IMR-90 (cell line): ENCODE data around the gene ANKRD63. TPM values are rescaled to one million over a fixed set of nuclear protein-coding genes. Genes with fewer than 3 reads are reported as not detected.

ENCODE experiments used
- ATAC-seq: fragments of 200-7000 bp; cut with Tn5 transposase; 2 replicates; pipeline ENCODE4 v1.9.1; 2020; ENCODE audit warnings: low read depth, mild to moderate bottlenecking, moderate library complexity
- BruUV-seq: library from RNA; stranded (reverse); fragments of 400-500 nt; replicated peaks from 2 replicates; lab custom pipeline; 2021; lab: Mats Ljungman, UMichigan
- CTCF ChIA-PET: fragments of 300-600 bp; formaldehyde crosslinking; extraction: SDS; loops from one replicate; lab custom pipeline; 2021; ENCODE audit warnings: antibody characterized with exemption; lab: Yijun Ruan, JAX
- POLR2A ChIA-PET: fragments of 300-600 bp; sonication (Branson Sonifier 250); formaldehyde crosslinking; loops from one replicate; lab custom pipeline; 2022; ENCODE audit warnings: antibody characterized with exemption; ENCODE audit not compliant: unreplicated experiment; lab: Charles Lee
- DNase-seq: peaks from one replicate; pipeline ENCODE4 v3.0.0; 2013
- H2AFZ ChIP-seq: replicated peaks from 2 replicates; pipeline ENCODE3; 2013; ENCODE audit warnings: low read length, mild to moderate bottlenecking; ENCODE audit not compliant: poor library complexity
- H2AK5ac ChIP-seq: 2 replicates; pipeline ENCODE4 v1.6.1; 2013; ENCODE audit warnings: low read depth, low read length, inconsistent platforms
- H2AK9ac ChIP-seq: replicated peaks from 2 replicates; pipeline ENCODE3; 2013; ENCODE audit warnings: mild to moderate bottlenecking, low read depth, low read length, moderate library complexity; ENCODE audit not compliant: poor library complexity
- H2BK120ac ChIP-seq: 2 replicates; pipeline ENCODE4 v1.6.1; 2013; ENCODE audit warnings: low read depth, low read length, inconsistent platforms
- H2BK15ac ChIP-seq: 3 replicates; pipeline ENCODE4 v1.6.1; 2013; ENCODE audit warnings: low read depth, low read length, inconsistent platforms
- H2BK20ac ChIP-seq: 2 replicates; pipeline ENCODE4 v1.6.1; 2013; ENCODE audit warnings: low read depth, mild to moderate bottlenecking, inconsistent platforms, low read length, moderate library complexity
- H2BK5ac ChIP-seq: 2 replicates; pipeline ENCODE4 v1.6.1; 2013; ENCODE audit warnings: mild to moderate bottlenecking, low read depth, low read length, inconsistent platforms; ENCODE audit not compliant: poor library complexity, severe bottlenecking
- H3K14ac ChIP-seq: replicated peaks from 2 replicates; pipeline ENCODE4 v1.6.1; 2013; ENCODE audit warnings: low read depth, low read length, inconsistent platforms
- H3K18ac ChIP-seq: 2 replicates; pipeline ENCODE4 v1.6.1; 2013; ENCODE audit warnings: low read depth, low read length, control low read depth
- H3K23ac ChIP-seq: 2 replicates; pipeline ENCODE4 v1.6.1; 2013; ENCODE audit warnings: low read depth, low read length, inconsistent platforms
- H3K27ac ChIP-seq: 2 replicates; pipeline ENCODE4 v1.5.1; 2013; ENCODE audit warnings: mild to moderate bottlenecking, control low read depth, low read length; ENCODE audit not compliant: insufficient read depth
- H3K27me3 ChIP-seq: 2 replicates; pipeline ENCODE4 v1.6.1; 2013; ENCODE audit warnings: low read length; ENCODE audit not compliant: control insufficient read depth, insufficient read depth
- H3K36me3 ChIP-seq: 2 replicates; pipeline ENCODE4 v1.6.1; 2013; ENCODE audit warnings: low read length, mixed read lengths; ENCODE audit not compliant: control insufficient read depth, insufficient read depth
- H3K4ac ChIP-seq: 2 replicates; pipeline ENCODE4 v1.6.1; 2013; ENCODE audit warnings: low read depth, low read length, inconsistent platforms
- H3K4me1 ChIP-seq: 2 replicates; pipeline ENCODE4 v1.6.1; 2013; ENCODE audit warnings: low read length, mixed read lengths; ENCODE audit not compliant: control insufficient read depth, insufficient read depth
- H3K4me2 ChIP-seq: 2 replicates; pipeline ENCODE4 v1.6.1; 2013; ENCODE audit warnings: low read depth, mild to moderate bottlenecking, control low read depth, low read length, moderate library complexity
- H3K4me3 ChIP-seq: 2 replicates; pipeline ENCODE4 v1.5.1; 2013; ENCODE audit warnings: low read depth, mild to moderate bottlenecking, control low read depth, low read length, moderate library complexity; ENCODE audit not compliant: insufficient read depth
- H3K56ac ChIP-seq: 2 replicates; pipeline ENCODE4 v1.6.1; 2013; ENCODE audit warnings: low read length, inconsistent platforms; ENCODE audit not compliant: insufficient read depth; ENCODE audit errors: extremely low read depth
- H3K79me1 ChIP-seq, 2 experiments: 2 replicates each; pipeline ENCODE4 v1.6.1; 2013; ENCODE audit warnings: low read length in 2 of 2, inconsistent platforms in 1 of 2, low read depth in 1 of 2
- H3K9ac ChIP-seq: 2 replicates; pipeline ENCODE4 v1.6.1; 2013; ENCODE audit warnings: low read depth, low read length, control low read depth
- H3K9me1 ChIP-seq: 2 replicates; pipeline ENCODE4 v1.6.1; 2013; ENCODE audit warnings: low read length, inconsistent platforms; ENCODE audit not compliant: insufficient read depth
- H3K9me3 ChIP-seq: 2 replicates; pipeline ENCODE4 v1.6.1; 2013; ENCODE audit warnings: low read length; ENCODE audit not compliant: control insufficient read depth, insufficient read depth
- H4K20me1 ChIP-seq: 2 replicates; pipeline ENCODE4 v1.6.1; 2013; ENCODE audit warnings: low read length, inconsistent platforms; ENCODE audit not compliant: insufficient read depth
- H4K5ac ChIP-seq: 2 replicates; pipeline ENCODE4 v1.6.1; 2013; ENCODE audit warnings: mild to moderate bottlenecking, low read depth, low read length, control low read depth
- H4K8ac ChIP-seq, 2 experiments: 2 replicates each; pipeline ENCODE4 v1.6.1; 2013; ENCODE audit warnings: low read depth in 2 of 2, low read length in 2 of 2, control low read depth in 1 of 2, inconsistent platforms in 1 of 2
- H4K91ac ChIP-seq: 2 replicates; pipeline ENCODE4 v1.6.1; 2013; ENCODE audit warnings: low read depth, low read length, inconsistent platforms; ENCODE audit not compliant: insufficient read depth
- BHLHE40 ChIP-seq: fragments of 150-350 bp; IDR thresholded peaks from 2 replicates; pipeline ENCODE4 v1.6.1; 2016; ENCODE audit warnings: mild to moderate bottlenecking, low read depth, low read length
- SMC3 ChIP-seq: fragments of 150-350 bp; IDR thresholded peaks from 2 replicates; pipeline ENCODE4 v1.6.1; 2016; ENCODE audit warnings: low read depth, mild to moderate bottlenecking, antibody characterized with exemption, low read length, moderate library complexity
- WGBS, 2 experiments: methylation state at CpG; one replicate each; pipeline versions ENCODE4 v1.1.5 to v1.1.7; 2013; ENCODE audit warnings: missing lambda C conversion rate in 2 of 2; ENCODE audit not compliant: insufficient read length in 1 of 2; ENCODE audit errors: extremely low coverage in 2 of 2; 5-methylcytosine and 5-hydroxymethylcytosine counted together
- dilution Hi-C: fragments of 300-500 bp; cut with HindIII; formaldehyde crosslinking; loops from one replicate; pipeline ENCODE4 v1.14.3; 2018; ENCODE audit warnings: low sequenced_read_pairs; ENCODE audit not compliant: unreplicated experiment
- in situ Hi-C: fragments of 300-500 bp; cut with MboI; formaldehyde crosslinking; loops from 3 replicates; pipeline ENCODE4 v1.14.3; 2019; ENCODE audit warnings: low sequenced_read_pairs, inconsistent platforms, mixed read lengths
- intact Hi-C: fragments of 100-400 bp; cut with micrococcal nuclease; formaldehyde crosslinking; loops from 2 replicates; pipeline ENCODE4 v1.10.0; 2022
- polyA plus RNA-seq, 3 experiments: library from polyadenylated mRNA; depleted of rRNA; stranded (reverse); fragments of >200 nt; gene quantifications; 2 replicates each; pipeline ENCODE4 v1.2.3, GENCODE V29; 2012; ENCODE audit warnings: low replicate concordance in 1 of 3
- total RNA-seq: library from RNA; depleted of rRNA; stranded (reverse); fragments of >200 nt; gene quantifications from 2 replicates; pipeline ENCODE4 v1.2.3, GENCODE V29; 2012

Gene ANKRD63
- total and polyA plus RNA-seq, 2 of the 4 experiments (the other 2 are of a cell fraction) = not detected

- Histone ChIP-seq H3K4me1 (peaks cover 4% of the 10 kb centered on the region), H2BK120ac (no peak overlapping the region), H3K9me1 (no peaks in the 10 kb centered on the region), H2AK9ac (no peak overlapping the region), H2AK5ac (no peak overlapping the region), H3K36me3 (no peaks in the 10 kb centered on the region), H2BK15ac (no peak overlapping the region), H4K91ac (no peak overlapping the region), H4K5ac (no peak overlapping the region), H3K9me3 (no peaks in the 10 kb centered on the region), H4K20me1 (no peaks in the 10 kb centered on the region), H2BK5ac (no peak overlapping the region), H3K9ac (no peak overlapping the region), H3K18ac (no peak overlapping the region), H3K4ac (no peak overlapping the region), H3K14ac (no peak overlapping the region), H3K56ac (no peak overlapping the region), H4K8ac (no peak overlapping the region), H2BK20ac (no peak overlapping the region), H3K27me3 (peaks cover 53% of the 10 kb centered on the region), H3K23ac (no peak overlapping the region), H2AFZ (no peak overlapping the region), H3K4me2 (no peak overlapping the region), H3K4me3 (no peak overlapping the region), H3K79me1 (no peaks in the 10 kb centered on the region), H3K27ac (no peak overlapping the region)
- intact Hi-C loops (no loop called here), in situ Hi-C loops (loop anchor here (5.0 kb wide), 1 partner anchor 149 kb away; no protein-coding TSS in a partner anchor), dilution Hi-C loops (no loop called here)
- CTCF ChIA-PET = no interaction called here
- DNase-seq (no peak), ATAC-seq (no peak)
- 83% methylated on average over 1 of the region's 10 CpGs; no CpG with 5 or more reads in 1 of the 2 experiments for WGBS, 2 experiments
- BruUV-seq = no TSS peak
- TF ChIP-seq SMC3 = no peak
- TF ChIP-seq BHLHE40 = no peak
- POLR2A ChIA-PET = no interaction called here
Measured at GRCh38 chr15:40278026-40278425, 4.8 kb downstream of the ANKRD63 start.
